DMS 273 (cell line): ENCODE data around the gene QRICH1.

Source experiments
- DNase-seq: peaks from one replicate; lab custom pipeline; 2025; ENCODE audit not compliant: unreplicated experiment; lab: John Stamatoyannopoulos, UW

Gene QRICH1

GRCh38 chr3:49119439-49119838, 25.6 kb upstream of the QRICH1 start:
- DNase-seq: no peak

- no peak for DNase-seq
Observed at GRCh38 chr3:49119036-49119435, 25.2 kb upstream of the QRICH1 start.

- DNase-seq: no peak
Observed at GRCh38 chr3:49112262-49112661, 18.4 kb upstream of the QRICH1 start.

GRCh38 chr3:49111347-49111746, 17.5 kb upstream of the QRICH1 start:
- no peak for DNase-seq

DNA sequence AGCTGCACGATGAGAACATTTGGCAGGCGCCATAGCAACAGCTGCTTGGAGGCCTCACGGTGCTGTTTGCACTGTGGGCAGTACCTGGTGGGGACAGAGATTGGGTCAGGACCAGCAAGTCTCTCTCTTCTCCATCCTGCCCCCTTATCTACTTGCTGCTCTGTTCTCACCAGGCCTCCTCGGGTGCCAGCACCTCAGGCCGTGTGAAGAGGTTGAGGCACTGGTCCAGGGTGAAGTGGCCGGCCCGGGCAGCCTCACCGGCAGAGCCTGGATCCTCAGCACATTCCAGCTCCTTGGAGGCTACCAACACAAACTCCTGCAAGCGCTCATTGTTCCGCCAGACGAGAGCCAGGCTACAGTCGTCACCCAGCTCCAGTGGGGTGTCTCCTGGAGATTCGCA, 16.9 kb upstream of the QRICH1 start:
- no peak for DNase-seq

DNA sequence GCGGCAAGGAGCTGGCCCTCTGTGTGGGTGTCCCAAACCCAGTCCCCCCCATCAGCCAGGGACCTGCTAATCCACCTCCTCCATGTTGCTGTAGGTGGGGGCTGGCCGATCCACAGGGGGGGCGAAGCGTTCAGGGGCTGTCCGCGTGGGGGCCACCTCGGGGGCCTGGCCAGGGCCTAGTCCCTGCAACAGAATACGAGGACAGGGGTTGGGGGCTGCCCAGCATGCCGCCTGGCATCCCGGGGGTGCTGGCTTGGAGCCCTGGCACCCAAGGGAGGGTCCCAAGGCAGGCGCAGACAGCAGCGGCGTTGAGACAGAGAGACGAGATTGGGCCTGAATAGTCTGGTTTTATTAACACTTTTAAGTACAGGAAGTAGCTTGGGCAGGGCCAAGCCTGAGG, 14.5 kb upstream of the QRICH1 start:
- no peak for DNase-seq

DNA sequence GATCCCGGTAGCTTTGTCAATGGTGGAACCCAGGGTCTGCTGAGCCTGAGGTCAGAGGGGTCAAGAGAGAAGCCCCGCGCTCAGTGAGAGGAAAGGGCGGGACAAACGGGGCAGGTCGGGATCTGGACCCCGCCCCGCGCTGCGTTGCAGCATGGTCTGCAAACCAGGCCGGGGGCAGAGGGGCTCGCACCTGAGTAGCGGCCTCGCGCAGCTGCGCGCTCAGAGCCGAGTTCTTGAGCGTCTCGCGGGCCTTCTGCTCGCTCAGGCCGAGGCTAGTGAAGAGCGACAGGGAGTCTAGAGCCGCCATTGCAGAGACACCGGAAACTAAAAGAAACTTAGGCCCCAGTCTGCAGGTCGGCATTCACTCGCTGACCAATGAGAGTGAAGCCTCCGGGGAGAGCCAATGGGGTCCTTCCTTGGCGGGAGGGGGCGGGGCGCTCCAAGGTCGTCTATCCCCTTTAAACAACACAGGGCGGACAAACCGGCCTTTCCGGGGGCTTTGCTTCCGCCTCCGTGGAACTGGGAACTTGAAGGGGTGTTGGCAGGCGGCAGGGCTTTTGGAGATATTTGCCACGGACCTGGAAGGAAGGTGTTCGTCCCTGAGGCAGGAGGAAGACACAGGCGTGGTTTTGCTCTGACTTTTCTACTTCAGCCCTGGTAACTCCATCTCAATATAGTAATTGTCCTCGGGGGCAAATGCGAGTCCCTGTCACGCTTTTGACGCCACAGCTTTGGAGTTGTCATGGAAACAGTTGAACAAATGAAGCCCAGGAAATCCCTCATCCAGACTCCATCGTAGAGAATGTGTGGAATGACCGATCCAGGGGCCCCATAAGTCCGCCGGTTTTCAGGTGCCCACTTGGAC, 10.8 kb upstream of the QRICH1 start, which contains the start of gene QARS1:
TSS of gene QARS1 (minus strand) at position 331 of the 865 bp plus-strand sequence. CDS start at position 307, 24 bp downstream.
- DNase-seq: peak; percentile 93

- no peak for DNase-seq
Observed at GRCh38 chr3:49104052-49104426, 10.2 kb upstream of the QRICH1 start.

DNA sequence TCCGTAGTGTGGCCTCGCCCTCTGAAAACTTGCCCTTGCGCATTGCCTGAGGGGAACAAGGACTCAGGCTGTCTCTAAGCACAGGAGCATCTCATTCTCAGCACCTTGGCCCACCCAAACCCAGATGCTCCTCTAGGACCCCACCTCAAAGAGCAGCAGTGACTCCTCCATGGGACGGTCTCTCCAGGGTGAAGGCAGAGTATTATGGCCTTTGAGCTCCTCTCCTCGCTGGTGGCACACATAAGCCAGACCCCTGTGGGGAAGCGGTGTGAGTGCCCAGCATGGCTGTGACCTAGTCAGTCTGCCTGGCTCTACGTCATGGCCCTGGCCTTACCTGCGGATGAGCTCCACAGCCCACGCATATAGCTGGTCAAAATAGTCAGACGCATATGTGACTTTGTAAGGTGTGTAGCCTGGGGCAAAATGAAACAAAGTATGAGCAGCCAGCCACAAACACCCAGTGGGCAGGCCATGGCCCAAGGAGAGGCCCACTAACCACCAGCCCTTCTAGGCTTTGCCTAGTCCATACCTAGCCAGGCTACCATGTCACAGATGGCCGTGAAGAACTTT, 6.3 kb upstream of the QRICH1 start:
- no peak for DNase-seq

DNA sequence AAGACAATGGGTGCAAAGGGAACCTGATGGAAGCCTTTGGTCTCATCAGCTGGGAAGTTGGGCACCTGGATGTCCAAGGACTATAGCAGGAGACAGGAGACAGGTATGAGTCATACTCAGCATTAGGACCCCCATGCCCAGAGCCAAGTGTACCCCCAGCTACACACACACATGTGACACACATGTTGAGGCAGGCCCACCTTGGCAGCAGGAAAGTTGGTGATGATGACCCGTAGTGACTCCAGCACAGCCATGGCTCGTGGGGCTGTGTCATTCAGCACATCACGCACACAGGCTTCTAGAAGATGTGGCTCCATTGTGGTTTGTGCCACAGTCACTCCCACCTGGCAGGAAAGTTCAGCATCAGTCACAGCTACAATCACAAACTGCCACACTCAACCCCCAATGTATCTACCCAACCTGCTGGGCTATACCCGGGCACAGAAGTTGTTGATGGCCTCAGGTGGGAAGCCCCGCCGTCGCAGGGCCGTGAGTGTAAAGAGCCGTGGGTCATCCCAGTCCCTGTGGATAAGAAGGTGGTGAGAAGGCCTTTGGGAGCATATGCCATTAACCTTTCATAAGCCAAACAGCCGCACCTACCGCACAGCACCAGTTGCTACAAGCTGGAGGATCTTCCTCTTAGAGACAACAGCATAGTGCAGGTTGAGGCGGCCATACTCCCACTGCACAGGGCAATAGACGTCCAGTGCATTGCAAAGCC, 5.2 kb upstream of the QRICH1 start:
- no peak for DNase-seq

GRCh38 chr3:49098429-49098828, 4.6 kb upstream of the QRICH1 start:
- peak; percentile 49 for DNase-seq

- peak; percentile 89 for DNase-seq
Observed at GRCh38 chr3:49092938-49093852, 676 bp downstream of the QRICH1 start.

DNA sequence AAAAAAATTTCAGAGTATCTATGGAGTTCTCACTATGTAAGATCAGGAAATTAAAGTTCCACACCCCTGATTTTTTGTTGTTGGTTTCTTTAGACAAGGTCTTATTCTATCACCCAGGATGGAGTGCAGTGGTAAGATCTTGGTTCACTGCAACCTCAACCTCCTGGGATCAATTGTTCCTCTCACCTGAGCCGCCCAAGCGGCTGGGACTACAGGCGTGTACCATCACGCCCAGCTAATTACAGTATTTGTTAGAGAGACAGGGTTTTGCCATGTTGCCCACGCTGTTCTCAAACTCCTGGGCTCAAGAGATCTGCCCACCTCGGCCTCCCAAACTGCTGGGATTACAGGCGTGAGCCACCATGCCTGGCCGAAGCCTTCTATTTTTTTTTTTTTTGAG, 12.4 kb downstream of the QRICH1 start:
- DNase-seq: no peak

- DNase-seq: no peak
Observed at GRCh38 chr3:49079270-49079669, 14.6 kb downstream of the QRICH1 start.

- DNase-seq: no peak
Observed at GRCh38 chr3:49076646-49077045, 17.2 kb downstream of the QRICH1 start.

DNA sequence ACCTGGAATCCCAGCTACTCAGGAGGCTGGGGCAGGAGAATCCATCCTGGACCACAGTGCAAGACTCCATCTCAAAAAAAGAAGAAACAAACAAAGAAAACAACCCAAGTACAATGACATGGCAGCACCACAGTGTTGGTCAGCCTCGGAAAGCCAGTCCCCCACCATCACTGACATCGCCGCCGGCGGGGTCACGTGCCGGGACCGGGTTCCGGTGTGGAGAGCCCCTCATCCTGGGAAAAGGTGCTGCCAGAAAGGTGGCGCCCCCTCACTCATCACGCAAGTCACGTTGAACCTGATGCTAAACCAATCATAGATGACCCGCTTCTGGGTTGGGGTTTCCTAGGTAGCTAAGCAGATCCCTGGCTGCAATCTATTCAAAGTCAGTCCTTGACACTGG, 17.8 kb downstream of the QRICH1 start:
- no peak for DNase-seq

DNA sequence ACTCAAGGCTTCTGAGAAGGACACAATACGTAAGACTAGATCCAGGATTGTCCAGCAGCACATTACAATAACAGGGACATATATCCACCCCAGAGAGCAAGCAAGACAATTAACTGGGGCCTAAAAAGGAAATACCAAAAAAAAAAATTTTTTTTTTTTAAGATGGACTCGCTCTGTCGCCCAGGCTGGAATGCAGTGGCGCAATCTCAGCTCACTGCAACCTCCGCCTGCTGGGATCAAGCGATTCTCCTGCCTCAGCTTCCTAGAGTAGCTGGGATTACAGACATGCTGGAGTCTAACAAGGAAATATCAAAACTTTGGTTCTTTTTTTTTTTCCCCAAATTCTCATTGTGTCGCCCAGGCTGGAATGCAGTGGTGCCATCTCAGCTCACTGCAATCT, 35.9 kb downstream of the QRICH1 start:
- no peak for DNase-seq

DNA sequence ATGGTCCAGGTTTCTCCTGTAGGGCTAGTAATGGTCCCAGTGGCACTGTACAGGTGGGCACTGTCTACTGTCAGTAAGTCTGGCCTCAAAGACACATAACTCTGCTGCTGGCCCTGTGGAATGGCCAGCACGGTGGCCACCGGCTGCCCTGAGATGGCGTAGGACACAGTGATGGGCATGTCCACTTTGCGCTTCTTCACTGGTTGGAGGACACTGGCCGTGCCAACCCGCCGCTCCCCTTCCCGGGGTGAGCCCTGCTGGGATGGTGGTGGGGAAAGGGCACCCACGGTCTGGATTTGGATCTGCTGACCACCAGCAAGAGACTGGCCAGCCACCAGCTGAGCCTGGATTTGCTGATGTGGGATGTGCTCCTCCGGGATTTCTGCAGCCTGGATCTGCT, 36.6 kb downstream of the QRICH1 start:
- DNase-seq: no peak

DNA sequence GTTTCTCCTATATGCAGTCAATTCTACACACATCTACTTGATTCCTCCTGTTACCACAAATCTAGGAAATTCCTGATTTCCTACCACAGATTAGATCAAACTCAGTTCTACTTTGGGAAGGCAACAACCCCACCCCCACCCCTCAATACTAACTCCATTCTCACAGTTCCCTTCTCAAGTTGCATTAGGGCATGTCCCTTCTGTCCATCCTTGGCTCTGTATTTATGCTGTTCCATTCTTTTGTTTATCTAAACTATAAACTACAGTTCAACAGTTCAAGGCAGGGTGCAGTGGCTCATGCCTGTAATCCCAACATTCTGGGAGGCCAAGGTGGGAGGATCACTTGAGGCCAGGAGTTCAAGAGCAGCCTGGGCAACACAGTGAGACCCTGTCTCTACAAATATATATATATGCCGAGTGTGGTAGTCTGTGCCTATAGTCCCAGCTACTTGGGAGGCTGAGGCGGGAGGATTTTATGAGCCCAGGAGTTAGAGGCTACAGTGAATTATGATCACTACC, 39.5 kb downstream of the QRICH1 start:
- no peak for DNase-seq

GRCh38 chr3:49053543-49053942, 40.3 kb downstream of the QRICH1 start:
- no peak for DNase-seq

DNA sequence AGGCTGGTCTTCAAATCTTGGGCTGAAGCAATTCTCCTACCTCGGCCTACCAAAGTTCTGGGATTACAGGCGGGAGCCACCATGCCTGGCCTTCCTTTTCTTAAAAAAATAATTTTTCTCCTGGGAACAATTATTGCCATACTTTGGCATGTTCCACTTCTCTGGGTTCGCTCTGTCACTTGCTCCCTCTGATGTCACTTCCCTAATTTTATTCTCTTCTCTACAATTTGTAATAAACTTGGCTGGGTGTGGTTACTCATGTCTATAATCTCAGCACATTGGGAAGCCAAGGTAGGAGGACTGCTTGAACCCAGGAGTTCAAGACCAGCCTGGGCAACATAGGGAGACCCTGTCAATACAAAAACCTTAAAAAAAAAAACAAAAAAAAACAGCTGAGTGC, 58.6 kb downstream of the QRICH1 start:
- DNase-seq: no peak
